Amygdala (tissue), 56 donors: ENCODE measurements around the gene CEP95.
"Not testable (repeated sequence)": the region's sequence is repeated elsewhere in the genome, so short reads cannot be mapped to it uniquely, and the experiment has no call there.

Experiments used
- DNase-seq, 56 donors: peaks; one replicate each; lab custom pipeline; 2025; lab: John Stamatoyannopoulos, UW

Gene CEP95

GRCh38 chr17:64506576-64507412 is at the start of gene CEP95:
TSS of gene CEP95 (plus strand) at chr17:64506977. CDS start at chr17:64507098, 121 bp downstream.
- peak; percentile 86 to 100 (median 97) for DNase-seq

- DNase-seq: no peak
These were observed 49.6 kb upstream of the CEP95 start for GRCh38 chr17:64457156-64457555.

- DNase-seq: no peak
These were observed 48.0 kb upstream of the CEP95 start for GRCh38 chr17:64458756-64459155.

GRCh38 chr17:64459284-64459747 is 47.5 kb upstream of the CEP95 start:
- DNase-seq: no peak

GRCh38 chr17:64459818-64460217 is 47.0 kb upstream of the CEP95 start:
- DNase-seq: not testable (repeated sequence)

- DNase-seq: no peak
These were observed 45.8 kb upstream of the CEP95 start for GRCh38 chr17:64460955-64461354.

GRCh38 chr17:64461788-64462187 is 45.0 kb upstream of the CEP95 start:
- DNase-seq: no peak

- DNase-seq: no peak
These were observed 40.6 kb upstream of the CEP95 start for GRCh38 chr17:64466019-64466735.

- not testable (repeated sequence) for DNase-seq
These were observed 39.9 kb upstream of the CEP95 start for GRCh38 chr17:64466834-64467233.

- DNase-seq: no peak
These were observed 36.2 kb upstream of the CEP95 start for GRCh38 chr17:64470625-64471024.

- DNase-seq: no peak
These were observed 35.3 kb upstream of the CEP95 start for GRCh38 chr17:64471440-64471839.

GRCh38 chr17:64472564-64472963 is 34.2 kb upstream of the CEP95 start:
- DNase-seq: no peak

GRCh38 chr17:64477849-64478248 is 28.9 kb upstream of the CEP95 start:
- no peak for DNase-seq

- DNase-seq: no peak
These were observed 25.8 kb upstream of the CEP95 start for GRCh38 chr17:64480951-64481350.

GRCh38 chr17:64484380-64484779 is 22.4 kb upstream of the CEP95 start:
- no peak for DNase-seq

- no peak for DNase-seq
These were observed 18.5 kb upstream of the CEP95 start for GRCh38 chr17:64488301-64488700.

GRCh38 chr17:64491034-64491860 is 15.5 kb upstream of the CEP95 start:
- DNase-seq: peak in 1 of 56 donors; percentile 1

- DNase-seq: no peak
These were observed 14.8 kb upstream of the CEP95 start for GRCh38 chr17:64491994-64492393.

- no peak for DNase-seq
These were observed 14.2 kb upstream of the CEP95 start for GRCh38 chr17:64492481-64493109.

- DNase-seq: no peak
These were observed 12.7 kb upstream of the CEP95 start for GRCh38 chr17:64494121-64494520.
